ENCODE results near the gene KRT16. TPM values are rescaled to one million over a fixed set of nuclear protein-coding genes. Genes with fewer than 3 reads are reported as not detected.

The KRT16 gene
- total RNA-seq, 1 experiment from 2014 or later = not detected

DNA sequence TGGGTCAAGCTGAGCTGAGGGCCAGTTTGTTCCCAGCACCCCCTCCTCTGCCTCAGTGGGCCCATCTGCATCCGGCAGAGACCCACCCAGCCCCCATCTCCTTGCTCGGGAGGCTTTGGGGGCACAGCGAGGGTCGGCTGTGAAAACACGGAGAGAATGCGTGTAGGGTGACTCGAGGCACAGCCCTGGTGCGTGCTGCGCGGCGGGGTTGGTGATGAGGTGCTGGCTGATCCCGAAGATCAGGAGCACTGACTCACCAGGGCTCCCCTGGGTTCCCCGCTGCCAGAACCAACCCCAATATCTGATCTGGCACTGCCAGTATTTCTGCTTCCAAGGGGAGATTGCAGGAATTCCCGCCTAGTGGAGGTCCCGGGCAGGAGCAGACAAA, 19.3 kb upstream of the KRT16 start:
- Histone ChIP-seq H3K4me1 (ENCODE audit: insufficient read depth, low read length) (no peaks in the 10 kb centered on the region; the same call in 1 of the 2 replicates), H2BK120ac (ENCODE audit: low read depth, low read length, poor library complexity, severe bottlenecking) (no peak overlapping the region), H3K27ac (ENCODE audit: insufficient read length, low read depth, low read length) (no peak overlapping the region), H3K23me2 (ENCODE audit: insufficient read length, low read depth, low read length, poor library complexity, severe bottlenecking) (no peaks in the 10 kb centered on the region), H3K4ac (ENCODE audit: low read depth, low read length) (no peak overlapping the region), H2BK5ac (ENCODE audit: insufficient read length, low read length) (no peak overlapping the region), H3K27me3 (ENCODE audit: insufficient read depth, low read length) (no peaks in the 10 kb centered on the region), H3K23ac (ENCODE audit: insufficient read length, low read depth, low read length) (no peak overlapping the region), H2BK20ac (ENCODE audit: low read depth, low read length, poor library complexity, severe bottlenecking) (no peak overlapping the region), H4K91ac (ENCODE audit: insufficient read length, low read depth, low read length) (no peak overlapping the region), H3K79me1 (ENCODE audit: insufficient read depth, low read depth, low read length, poor library complexity, severe bottlenecking) (no peaks in the 10 kb centered on the region), H2BK12ac (ENCODE audit: insufficient read length, low read depth, low read length) (no peak overlapping the region), H3K56ac (ENCODE audit: insufficient read length, low read depth, low read length) (no peak overlapping the region), H3K14ac (ENCODE audit: insufficient read depth, low read length) (no peak overlapping the region), H4K5ac (ENCODE audit: insufficient read length, low read depth, low read length) (no peak overlapping the region), H3K18ac (ENCODE audit: insufficient read length, low read depth, low read length) (no peak overlapping the region), H3K9ac (ENCODE audit: extremely low read depth, insufficient read length, low read length) (no peak overlapping the region), H2AFZ (ENCODE audit: low read length) (no peak overlapping the region), H3K9me3 (ENCODE audit: control insufficient read depth, low read depth, low read length) (no peaks in the 10 kb centered on the region), H2AK5ac (ENCODE audit: insufficient read length, low read length) (no peak overlapping the region), H3K79me2 (ENCODE audit: insufficient read depth, low read length) (no peaks in the 10 kb centered on the region), H3K4me2 (ENCODE audit: insufficient read depth, insufficient read length, low read length) (no peak overlapping the region), H4K20me1 (ENCODE audit: control insufficient read depth, insufficient read depth, insufficient read length) (no peaks in the 10 kb centered on the region), H2BK15ac (ENCODE audit: low read depth, low read length) (no peak overlapping the region), H4K8ac (replicated peaks; ENCODE audit: insufficient read length, low read depth, low read length) (no peak overlapping the region), H3T11ph (ENCODE audit: low read length) (no peak overlapping the region)
- Mint-ChIP-seq H3K4me1 (peaks cover 27 to 31% of the 10 kb centered on the region in 2 experiments), H3K4me3 (no peak overlapping the region), H3K36me3 (ENCODE audit: insufficient read depth in 1 of 3, low read depth in 3 of 3) (no peaks in the 10 kb centered on the region), H3K27me3 (ENCODE audit: low read depth) (no peaks in the 10 kb centered on the region), H3K27ac (no peak overlapping the region), H3K9me3 (no peaks in the 10 kb centered on the region)
- WGBS (ENCODE audit: extremely low coverage, insufficient read length, low lambda C conversion rate) = no CpG with 5 or more reads among the region's 15 CpGs
- TF ChIP-seq, protein P1, sequence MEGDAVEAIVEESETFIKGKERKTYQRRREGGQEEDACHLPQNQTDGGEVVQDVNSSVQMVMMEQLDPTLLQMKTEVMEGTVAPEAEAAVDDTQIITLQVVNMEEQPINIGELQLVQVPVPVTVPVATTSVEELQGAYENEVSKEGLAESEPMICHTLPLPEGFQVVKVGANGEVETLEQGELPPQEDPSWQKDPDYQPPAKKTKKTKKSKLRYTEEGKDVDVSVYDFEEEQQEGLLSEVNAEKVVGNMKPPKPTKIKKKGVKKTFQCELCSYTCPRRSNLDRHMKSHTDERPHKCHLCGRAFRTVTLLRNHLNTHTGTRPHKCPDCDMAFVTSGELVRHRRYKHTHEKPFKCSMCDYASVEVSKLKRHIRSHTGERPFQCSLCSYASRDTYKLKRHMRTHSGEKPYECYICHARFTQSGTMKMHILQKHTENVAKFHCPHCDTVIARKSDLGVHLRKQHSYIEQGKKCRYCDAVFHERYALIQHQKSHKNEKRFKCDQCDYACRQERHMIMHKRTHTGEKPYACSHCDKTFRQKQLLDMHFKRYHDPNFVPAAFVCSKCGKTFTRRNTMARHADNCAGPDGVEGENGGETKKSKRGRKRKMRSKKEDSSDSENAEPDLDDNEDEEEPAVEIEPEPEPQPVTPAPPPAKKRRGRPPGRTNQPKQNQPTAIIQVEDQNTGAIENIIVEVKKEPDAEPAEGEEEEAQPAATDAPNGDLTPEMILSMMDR (conservative IDR thresholded peaks at IDR 0.05) = no peak
- no peak for DNase-seq
